Vagina (tissue), 2 donors: Measurements from ENCODE around the gene AXIN1. TPM values are rescaled to one million over a fixed set of nuclear protein-coding genes. Genes with fewer than 3 reads are reported as not detected.
A peak's percentile ranks its signal among the peaks of the same experiment; 100 is the strongest.
"Not testable (repeated sequence)": the region's sequence is repeated elsewhere in the genome, so short reads cannot be mapped to it uniquely, and the experiment has no call there.

Experiments
- DNase-seq, 2 donors: peaks; one replicate each; pipeline ENCODE4 v3.0.0-alpha.2; 2017; ENCODE audit errors: extremely low spot score in 2 of 2
- H3K27ac ChIP-seq: fragments of 200-600 bp; sonication (generic); one replicate; pipeline ENCODE4 v1.5.1; 2019
- H3K27me3 ChIP-seq: fragments of 200-600 bp; sonication (generic); one replicate; pipeline ENCODE4 v1.5.1; 2019
- H3K36me3 ChIP-seq, 2 donors: fragments of 200-600 bp; sonication (generic); one replicate each; pipeline ENCODE4 v1.5.1; 2017 to 2019
- H3K4me1 ChIP-seq: fragments of 200-600 bp; sonication (generic); one replicate; pipeline ENCODE4 v1.5.1; 2019
- H3K4me3 ChIP-seq, 2 donors: fragments of 200-600 bp; sonication (generic); 1 replicate in 1 of 2; 2 replicates in 1 of 2; pipeline ENCODE4 v1.5.1; 2016 to 2019
- H3K9me3 ChIP-seq: fragments of 200-600 bp; sonication (generic); one replicate; pipeline ENCODE4 v1.5.1; 2019
- CTCF ChIP-seq, 3 experiments: fragments of 450-650 bp in 2 of 3; fragments of 200-600 bp in 1 of 3; sonication (generic) in 1 of 3; IDR thresholded peaks; one replicate each; pipeline ENCODE4 v1.5.1; 2017 to 2019; ENCODE audit warnings: antibody characterized with exemption in 3 of 3, mild to moderate bottlenecking in 2 of 3, moderate library complexity in 2 of 3
- POLR2A ChIP-seq, 2 donors: fragments of 450-650 bp; IDR thresholded peaks; one replicate each; pipeline ENCODE4 v1.6.1; 2017; ENCODE audit warnings: antibody characterized with exemption in 2 of 2, mild to moderate bottlenecking in 2 of 2, moderate library complexity in 2 of 2
- POLR2AphosphoS5 ChIP-seq, 2 donors: sonication (generic); formaldehyde crosslinking; IDR thresholded peaks; one replicate each; pipeline ENCODE4 v1.9.0; 2017; ENCODE audit warnings: antibody characterized with exemption in 2 of 2, mild to moderate bottlenecking in 2 of 2, low read depth in 1 of 2; ENCODE audit not compliant: insufficient read depth in 1 of 2
- intact Hi-C: fragments of 100-400 bp; cut with DNase I; formaldehyde crosslinking; loops from one replicate; pipeline ENCODE4 v1.15.1; 2023
- total RNA-seq: library from RNA; depleted of rRNA; stranded (reverse); fragments of >200 nt; gene quantifications from one replicate; pipeline ENCODE4 v1.2.3, GENCODE V29; 2016

Gene AXIN1
- total RNA-seq, 1 donor from 2014 or later: 16.9 TPM

- no peak for DNase-seq
- H3K4me1 ChIP-seq: peaks cover 44% of the 10 kb centered on the region
- H3K36me3 ChIP-seq: peaks cover 0 to 18% of the 10 kb centered on the region in 2 donors
- intact Hi-C loops: loop anchor here (10.0 kb wide), 1 partner anchor 265 kb away; the partner anchor contains the start of genes MCRIP2 and WDR90
- no peaks in the 10 kb centered on the region for H3K27me3 ChIP-seq
- TF ChIP-seq CTCF (IDR thresholded peaks at IDR 0.05): no peak
- no peak for TF ChIP-seq POLR2AphosphoS5 (IDR thresholded peaks at IDR 0.05; ENCODE audit: insufficient read depth in 1 of 2, low read depth in 1 of 2)
- no peak for TF ChIP-seq POLR2A (IDR thresholded peaks at IDR 0.05)
- H3K27ac ChIP-seq: no peak overlapping the region
- H3K4me3 ChIP-seq: peak overlapping the region; percentile 84 to 98
- H3K9me3 ChIP-seq: no peaks in the 10 kb centered on the region
Measured at GRCh38 chr16:379961-380761, 27.6 kb upstream of the AXIN1 start.

- peaks cover 44% of the 10 kb centered on the region for H3K4me1 ChIP-seq
- DNase-seq: no peak
- TF ChIP-seq CTCF (IDR thresholded peaks at IDR 0.05) (no peak), POLR2A (IDR thresholded peaks at IDR 0.05) (no peak), POLR2AphosphoS5 (IDR thresholded peaks at IDR 0.05; ENCODE audit: insufficient read depth in 1 of 2, low read depth in 1 of 2) (no peak)
Measured at GRCh38 chr16:379183-379960, 26.8 kb upstream of the AXIN1 start.

GRCh38 chr16:378821-379182 is 26.3 kb upstream of the AXIN1 start:
- intact Hi-C loops: no loop called here
- H3K27ac ChIP-seq: no peak overlapping the region
- TF ChIP-seq POLR2A (IDR thresholded peaks at IDR 0.05) (no peak), POLR2AphosphoS5 (IDR thresholded peaks at IDR 0.05; ENCODE audit: insufficient read depth in 1 of 2, low read depth in 1 of 2) (no peak), CTCF (IDR thresholded peaks at IDR 0.05) (no peak)
- H3K27me3 ChIP-seq: no peaks in the 10 kb centered on the region
- no peaks in the 10 kb centered on the region for H3K9me3 ChIP-seq
- DNase-seq: no peak
- no peak overlapping the region for H3K4me3 ChIP-seq
- H3K4me1 ChIP-seq: peaks cover 40% of the 10 kb centered on the region
- H3K36me3 ChIP-seq: peaks cover 0 to 28% of the 10 kb centered on the region in 2 donors

More at GRCh38 chr16:379183-379960, 26.8 kb upstream of the AXIN1 start:
- no peak overlapping the region for H3K4me3 ChIP-seq
- H3K36me3 ChIP-seq: peaks cover 0 to 22% of the 10 kb centered on the region in 2 donors
- H3K27ac ChIP-seq: no peak overlapping the region
- no peaks in the 10 kb centered on the region for H3K27me3 ChIP-seq
- no peaks in the 10 kb centered on the region for H3K9me3 ChIP-seq
- intact Hi-C loops: no loop called here

GRCh38 chr16:378113-378820 is 25.7 kb upstream of the AXIN1 start:
- intact Hi-C loops, H3K27me3 ChIP-seq, H3K9me3 ChIP-seq, H3K27ac ChIP-seq, DNase-seq, H3K4me3 ChIP-seq: not testable (repeated sequence)
- peaks cover 0 to 29% of the 10 kb centered on the region in 2 donors for H3K36me3 ChIP-seq
- H3K4me1 ChIP-seq: peaks cover 35% of the 10 kb centered on the region

GRCh38 chr16:377419-377951 is 25.0 kb upstream of the AXIN1 start:
- DNase-seq: no peak
- H3K27ac ChIP-seq: no peak overlapping the region
- no peaks in the 10 kb centered on the region for H3K9me3 ChIP-seq
- no peak overlapping the region for H3K4me3 ChIP-seq
- intact Hi-C loops: no loop called here
- peaks cover 27% of the 10 kb centered on the region for H3K4me1 ChIP-seq
- no peaks in the 10 kb centered on the region for H3K27me3 ChIP-seq
- TF ChIP-seq POLR2AphosphoS5 (IDR thresholded peaks at IDR 0.05; ENCODE audit: insufficient read depth in 1 of 2, low read depth in 1 of 2) (no peak), CTCF (IDR thresholded peaks at IDR 0.05) (no peak), POLR2A (IDR thresholded peaks at IDR 0.05) (no peak)
- peaks cover 0 to 29% of the 10 kb centered on the region in 2 donors for H3K36me3 ChIP-seq
